Neural cell (in vitro differentiated cells): ENCODE results near the gene GHITM.

Experiments
- EP300 ChIP-seq: fragments of 450-650 bp; conservative IDR thresholded peaks from 2 replicates; pipeline ENCODE4 v1.6.1; 2014; ENCODE audit warnings: antibody characterized with exemption, mild to moderate bottlenecking, moderate library complexity; ENCODE audit not compliant: poor library complexity, severe bottlenecking
- EZH2 ChIP-seq: fragments of 200-600, 300-800 bp; shearing (Covaris generic), sonication (generic); IDR thresholded peaks from 2 replicates; pipeline ENCODE4 v1.6.1; 2014; ENCODE audit warnings: antibody characterized with exemption, low read length, borderline replicate concordance, mild to moderate bottlenecking; ENCODE audit not compliant: insufficient read depth, poor library complexity, severe bottlenecking
- MXI1 ChIP-seq: fragments of 450-650 bp; conservative IDR thresholded peaks from 2 replicates; pipeline ENCODE4 v1.6.1; 2014; ENCODE audit warnings: antibody characterized with exemption, mild to moderate bottlenecking; ENCODE audit not compliant: poor library complexity, severe bottlenecking
- POLR2AphosphoS5 ChIP-seq: IDR thresholded peaks from 2 replicates; pipeline ENCODE4 v1.6.1; 2012
- RAD21 ChIP-seq: fragments of 450-650 bp; conservative IDR thresholded peaks from 2 replicates; pipeline ENCODE4 v1.6.1; 2014; ENCODE audit warnings: antibody characterized with exemption, mild to moderate bottlenecking, moderate library complexity
- TF ChIP-seq, protein P1 (sequence below): fragments of 450-650 bp; IDR thresholded peaks from 2 replicates; pipeline ENCODE4 v1.5.1; 2014; ENCODE audit warnings: antibody characterized with exemption, mild to moderate bottlenecking, moderate library complexity; ENCODE audit not compliant: poor library complexity, severe bottlenecking

DNA sequence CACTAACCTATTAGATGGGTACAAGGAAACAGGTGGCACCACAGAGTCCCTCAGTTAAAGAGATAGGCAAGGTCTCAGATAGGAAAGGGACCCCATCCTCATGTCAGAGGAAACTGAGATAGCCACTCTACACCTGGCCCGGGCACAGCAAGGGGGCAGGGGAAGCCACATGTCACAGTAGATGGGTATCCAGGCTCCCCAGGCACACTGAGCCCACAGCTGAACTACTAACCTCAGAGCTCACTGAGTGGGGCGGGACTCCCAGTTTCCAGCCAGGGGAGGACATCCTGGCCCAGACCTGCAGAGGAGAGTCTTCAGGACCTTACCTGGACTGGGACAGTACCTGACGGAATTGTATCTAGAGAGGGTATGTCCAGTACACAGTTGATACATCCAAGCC lies 51.3 kb downstream of the GHITM start:
- TF ChIP-seq, protein P1, sequence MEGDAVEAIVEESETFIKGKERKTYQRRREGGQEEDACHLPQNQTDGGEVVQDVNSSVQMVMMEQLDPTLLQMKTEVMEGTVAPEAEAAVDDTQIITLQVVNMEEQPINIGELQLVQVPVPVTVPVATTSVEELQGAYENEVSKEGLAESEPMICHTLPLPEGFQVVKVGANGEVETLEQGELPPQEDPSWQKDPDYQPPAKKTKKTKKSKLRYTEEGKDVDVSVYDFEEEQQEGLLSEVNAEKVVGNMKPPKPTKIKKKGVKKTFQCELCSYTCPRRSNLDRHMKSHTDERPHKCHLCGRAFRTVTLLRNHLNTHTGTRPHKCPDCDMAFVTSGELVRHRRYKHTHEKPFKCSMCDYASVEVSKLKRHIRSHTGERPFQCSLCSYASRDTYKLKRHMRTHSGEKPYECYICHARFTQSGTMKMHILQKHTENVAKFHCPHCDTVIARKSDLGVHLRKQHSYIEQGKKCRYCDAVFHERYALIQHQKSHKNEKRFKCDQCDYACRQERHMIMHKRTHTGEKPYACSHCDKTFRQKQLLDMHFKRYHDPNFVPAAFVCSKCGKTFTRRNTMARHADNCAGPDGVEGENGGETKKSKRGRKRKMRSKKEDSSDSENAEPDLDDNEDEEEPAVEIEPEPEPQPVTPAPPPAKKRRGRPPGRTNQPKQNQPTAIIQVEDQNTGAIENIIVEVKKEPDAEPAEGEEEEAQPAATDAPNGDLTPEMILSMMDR = no peak
- TF ChIP-seq EZH2 (no peak), MXI1 (no peak), POLR2AphosphoS5 (no peak), RAD21 (no peak), EP300 (no peak)
